ENCODE data around the gene FBXL16. TPM values are rescaled to one million over a fixed set of nuclear protein-coding genes. Genes with fewer than 3 reads are reported as not detected.

Gene FBXL16
- total RNA-seq, 1 donor from 2014 or later: 0.18 TPM

Other genes with a start within 250 kb of the FBXL16 start
- 26.4 and 38.9 TPM in 2 replicates for gene CAPN15, start 178.1 kb downstream of the FBXL16 start, total RNA-seq
- not detected in 2 replicates for gene PRR35, start 145.4 kb downstream of the FBXL16 start, total RNA-seq
- gene NHLRC4, start 138.8 kb downstream of the FBXL16 start, total RNA-seq: 1.0 and 1.3 TPM in 2 replicates
- 24.4 and 28.9 TPM in 2 replicates for gene PIGQ, start 135.8 kb downstream of the FBXL16 start, total RNA-seq
- gene RAB40C, start 115.7 kb downstream of the FBXL16 start, total RNA-seq: 9.3 and 10.2 TPM in 2 replicates
- gene WFIKKN1, start 74.8 kb downstream of the FBXL16 start, total RNA-seq: 0.09 and 0.19 TPM in 2 replicates
- 69.7 and 76.9 TPM in 2 replicates for gene METTL26, start 69.5 kb downstream of the FBXL16 start, total RNA-seq
- 16.2 and 19.2 TPM in 2 replicates for gene MCRIP2, start 64.0 kb downstream of the FBXL16 start, total RNA-seq
- gene WDR90, start 56.4 kb downstream of the FBXL16 start, total RNA-seq: 10.2 and 12.1 TPM in 2 replicates
- 29.7 and 37.8 TPM in 2 replicates for gene RHOT2, start 37.7 kb downstream of the FBXL16 start, total RNA-seq
- 0.36 and 0.47 TPM in 2 replicates for gene RHBDL1, start 30.1 kb downstream of the FBXL16 start, total RNA-seq
- gene STUB1, start 25.4 kb downstream of the FBXL16 start, total RNA-seq: 160 and 181 TPM in 2 replicates
- 24.8 and 29.7 TPM in 2 replicates for gene JMJD8, start 21.5 kb downstream of the FBXL16 start, total RNA-seq
- 2.9 and 4.3 TPM in 2 replicates for gene WDR24, start 15.4 kb downstream of the FBXL16 start, total RNA-seq
- 42.5 and 56.3 TPM in 2 replicates for gene METRN, start 9.3 kb upstream of the FBXL16 start, total RNA-seq
- gene ANTKMT, start 15.3 kb upstream of the FBXL16 start, total RNA-seq: 22.8 and 26.4 TPM in 2 replicates
- 0.45 and 1.1 TPM in 2 replicates for gene CCDC78, start 20.6 kb upstream of the FBXL16 start, total RNA-seq
- gene HAGHL, start 21.3 kb upstream of the FBXL16 start, total RNA-seq: 7.9 and 11.6 TPM in 2 replicates
- 25.8 and 30.8 TPM in 2 replicates for gene CIAO3, start 35.2 kb upstream of the FBXL16 start, total RNA-seq
- not detected in 2 replicates for gene MSLN, start 54.9 kb upstream of the FBXL16 start, total RNA-seq
- 27.3 and 32.4 TPM in 2 replicates for gene RPUSD1, start 82.6 kb upstream of the FBXL16 start, total RNA-seq
- 9.9 and 17.9 TPM in 2 replicates for gene CHTF18, start 82.8 kb upstream of the FBXL16 start, total RNA-seq
- not detected in 2 replicates for gene GNG13, start 94.9 kb upstream of the FBXL16 start, total RNA-seq